Measurements from ENCODE around the gene UQCC5. TPM values are rescaled to one million over a fixed set of nuclear protein-coding genes. Genes with fewer than 3 reads are reported as not detected.

Gene UQCC5
- total and polyA plus RNA-seq, 2 experiments from 2014 or later: 0.32 to 64.2 TPM

GRCh38 chr3:52507359-52507758 is 29.0 kb upstream of the UQCC5 start:
- H3K4me3 ChIP-seq: no peak overlapping the region
- no peaks in the 10 kb centered on the region for H3K27me3 ChIP-seq (replicated peaks; ENCODE audit: insufficient read depth)
- H3K4me1 ChIP-seq (ENCODE audit: insufficient read depth): no peaks in the 10 kb centered on the region
- H4K20me1 ChIP-seq (ENCODE audit: insufficient read depth): no peaks in the 10 kb centered on the region
- no peaks in the 10 kb centered on the region for H3F3A ChIP-seq (ENCODE audit: insufficient read depth)
- no peaks in the 10 kb centered on the region for H3K36me3 ChIP-seq (ENCODE audit: low read depth)
- H3K27ac ChIP-seq: no peak overlapping the region
- WGBS, 2 experiments (ENCODE audit: low coverage in 1 of 2, low lambda C conversion rate in 2 of 2, missing lambda C conversion rate in 2 of 2): 70% methylated on average over 5 of the region's 5 CpGs
- in situ Hi-C loops (cut with MboI): no loop called here
- H3K9me3 ChIP-seq (ENCODE audit: low read depth): no peaks in the 10 kb centered on the region
- TF ChIP-seq EZH2 (IDR thresholded peaks at IDR 0.05; ENCODE audit: insufficient read depth, poor library complexity, severe bottlenecking): no peak
- TF ChIP-seq EZH2phosphoT487 (IDR thresholded peaks at IDR 0.05; ENCODE audit: insufficient read depth, low read depth): no peak
- no peaks in the 10 kb centered on the region for H3K9me2 ChIP-seq (ENCODE audit: insufficient read depth)
- H3K79me2 ChIP-seq (ENCODE audit: insufficient read depth): no peaks in the 10 kb centered on the region
- no peak overlapping the region for H3K9ac ChIP-seq
- no peak for DNase-seq
- no peak overlapping the region for H2AFZ ChIP-seq
- no peak overlapping the region for H3K4me2 ChIP-seq (ENCODE audit: unreplicated experiment)

DNA sequence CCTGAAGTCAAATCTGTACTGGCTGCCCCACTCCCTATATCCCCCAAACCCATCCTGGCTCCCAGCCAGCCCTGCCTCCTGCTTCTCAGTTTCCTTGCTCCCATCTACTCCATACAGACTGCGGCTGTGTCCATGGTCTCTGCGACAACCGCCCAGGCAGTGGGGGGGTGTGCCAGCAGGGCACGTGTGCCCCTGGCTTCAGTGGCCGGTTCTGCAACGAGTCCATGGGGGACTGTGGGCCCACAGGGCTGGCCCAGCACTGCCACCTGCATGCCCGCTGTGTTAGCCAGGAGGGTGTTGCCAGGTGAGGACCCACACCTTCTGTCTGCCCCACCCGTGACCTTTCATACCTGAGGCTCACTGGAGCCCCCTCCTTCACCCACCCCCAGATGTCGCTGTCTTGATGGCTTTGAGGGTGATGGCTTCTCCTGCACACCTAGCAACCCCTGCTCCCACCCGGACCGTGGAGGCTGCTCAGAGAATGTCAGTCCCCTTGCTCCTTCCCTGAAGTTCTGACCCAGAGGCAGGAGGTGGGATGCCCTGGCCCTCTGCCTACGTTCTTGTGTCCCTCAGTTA is 26.6 kb upstream of the UQCC5 start:
- in situ Hi-C loops (cut with MboI): no loop called here
- Histone ChIP-seq H3K4me3 (no peak overlapping the region), H3K4me1 (ENCODE audit: insufficient read depth) (no peaks in the 10 kb centered on the region), H3K27ac (no peak overlapping the region), H3K9me3 (ENCODE audit: low read depth) (no peaks in the 10 kb centered on the region), H2AFZ (no peak overlapping the region), H3K36me3 (ENCODE audit: low read depth) (no peaks in the 10 kb centered on the region), H3K27me3 (replicated peaks; ENCODE audit: insufficient read depth) (no peaks in the 10 kb centered on the region; the same call in 1 of the 2 replicates), H3K79me2 (ENCODE audit: insufficient read depth) (no peaks in the 10 kb centered on the region), H4K20me1 (ENCODE audit: insufficient read depth) (no peaks in the 10 kb centered on the region), H3K4me2 (ENCODE audit: unreplicated experiment) (no peak overlapping the region), H3F3A (ENCODE audit: insufficient read depth) (no peaks in the 10 kb centered on the region), H3K9ac (no peak overlapping the region), H3K9me2 (ENCODE audit: insufficient read depth) (no peaks in the 10 kb centered on the region)
- 29 to 32% methylated on average over 12 of the region's 12 CpGs for WGBS, 2 experiments (ENCODE audit: low coverage in 1 of 2, low lambda C conversion rate in 2 of 2, missing lambda C conversion rate in 2 of 2)
- no peak for DNase-seq
- TF ChIP-seq EZH2 (IDR thresholded peaks at IDR 0.05; ENCODE audit: insufficient read depth, poor library complexity, severe bottlenecking) (no peak), EZH2phosphoT487 (IDR thresholded peaks at IDR 0.05; ENCODE audit: insufficient read depth, low read depth) (no peak)

DNA sequence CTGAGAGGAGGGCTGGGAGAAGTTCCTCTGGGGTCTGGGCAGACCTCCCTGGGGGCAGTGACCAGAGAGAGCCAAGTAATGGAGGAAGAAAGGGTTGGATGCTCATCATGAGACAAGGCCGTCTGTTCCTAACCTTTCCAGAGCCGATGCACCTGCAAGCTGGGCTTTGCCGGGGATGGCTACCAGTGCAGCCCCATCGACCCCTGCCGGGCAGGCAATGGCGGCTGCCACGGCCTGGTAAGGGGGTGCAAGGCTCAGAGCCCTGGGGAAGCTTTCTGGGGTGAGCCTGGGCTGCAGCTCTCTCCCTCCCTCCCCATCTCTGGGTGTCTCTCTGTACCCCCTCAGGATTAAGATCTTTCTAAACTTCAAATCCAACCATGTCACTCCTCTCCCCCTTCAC is 24.9 kb upstream of the UQCC5 start:
- no peaks in the 10 kb centered on the region; the same call in 1 of the 2 replicates for H3K27me3 ChIP-seq (replicated peaks; ENCODE audit: insufficient read depth)
- H3K9me3 ChIP-seq (ENCODE audit: low read depth): no peaks in the 10 kb centered on the region
- no peak for TF ChIP-seq EZH2 (IDR thresholded peaks at IDR 0.05; ENCODE audit: insufficient read depth, poor library complexity, severe bottlenecking)
- no peak for TF ChIP-seq EZH2phosphoT487 (IDR thresholded peaks at IDR 0.05; ENCODE audit: insufficient read depth, low read depth)
- no peaks in the 10 kb centered on the region for H3K9me2 ChIP-seq (ENCODE audit: insufficient read depth)
- no peak overlapping the region for H3K4me2 ChIP-seq (ENCODE audit: unreplicated experiment)
- no peak overlapping the region for H3K9ac ChIP-seq
- H2AFZ ChIP-seq: no peak overlapping the region
- H3F3A ChIP-seq (ENCODE audit: insufficient read depth): no peaks in the 10 kb centered on the region
- H4K20me1 ChIP-seq (ENCODE audit: insufficient read depth): no peaks in the 10 kb centered on the region
- H3K27ac ChIP-seq: no peak overlapping the region
- 43 to 47% methylated on average over 7 of the region's 7 CpGs for WGBS, 2 experiments (ENCODE audit: low coverage in 1 of 2, low lambda C conversion rate in 2 of 2, missing lambda C conversion rate in 2 of 2)
- H3K4me3 ChIP-seq: no peak overlapping the region
- in situ Hi-C loops (cut with MboI): no loop called here
- H3K36me3 ChIP-seq (ENCODE audit: low read depth): no peaks in the 10 kb centered on the region
- no peak for DNase-seq
- no peaks in the 10 kb centered on the region for H3K4me1 ChIP-seq (ENCODE audit: insufficient read depth)
- H3K79me2 ChIP-seq (ENCODE audit: insufficient read depth): no peaks in the 10 kb centered on the region

DNA sequence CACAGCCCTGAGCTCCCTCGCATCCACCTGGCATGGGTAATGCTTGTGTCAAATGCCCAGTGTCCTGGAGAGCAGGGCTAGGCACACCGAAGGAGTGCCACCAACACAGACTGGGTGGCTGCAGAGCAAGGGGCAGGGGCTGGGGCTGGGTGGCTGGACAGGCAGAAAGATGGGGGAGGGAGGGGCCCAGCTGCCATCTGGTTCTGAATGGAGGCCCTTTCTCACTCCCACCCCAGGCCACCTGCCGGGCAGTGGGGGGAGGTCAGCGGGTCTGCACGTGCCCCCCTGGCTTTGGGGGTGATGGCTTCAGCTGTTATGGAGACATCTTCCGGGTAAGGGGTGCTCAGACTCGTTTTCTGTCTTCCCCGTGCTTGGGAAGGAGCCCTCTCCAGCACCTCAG is 24.3 kb upstream of the UQCC5 start:
- H3F3A ChIP-seq (ENCODE audit: insufficient read depth): no peaks in the 10 kb centered on the region
- no peaks in the 10 kb centered on the region for H3K79me2 ChIP-seq (ENCODE audit: insufficient read depth)
- no peak overlapping the region for H2AFZ ChIP-seq
- H3K27me3 ChIP-seq (replicated peaks; ENCODE audit: insufficient read depth): no peaks in the 10 kb centered on the region; the same call in 1 of the 2 replicates
- no peak overlapping the region for H3K4me2 ChIP-seq (ENCODE audit: unreplicated experiment)
- H3K4me3 ChIP-seq: no peak overlapping the region
- WGBS, 2 experiments (ENCODE audit: low coverage in 1 of 2, low lambda C conversion rate in 2 of 2, missing lambda C conversion rate in 2 of 2): 40 to 47% methylated on average over 8 of the region's 8 CpGs
- H3K9me3 ChIP-seq (ENCODE audit: low read depth): no peaks in the 10 kb centered on the region
- no peaks in the 10 kb centered on the region for H3K36me3 ChIP-seq (ENCODE audit: low read depth)
- TF ChIP-seq EZH2phosphoT487 (IDR thresholded peaks at IDR 0.05; ENCODE audit: insufficient read depth, low read depth) (no peak), EZH2 (IDR thresholded peaks at IDR 0.05; ENCODE audit: insufficient read depth, poor library complexity, severe bottlenecking) (no peak)
- no peaks in the 10 kb centered on the region for H3K4me1 ChIP-seq (ENCODE audit: insufficient read depth)
- in situ Hi-C loops (cut with MboI): no loop called here
- no peak overlapping the region for H3K9ac ChIP-seq
- no peak for DNase-seq
- H4K20me1 ChIP-seq (ENCODE audit: insufficient read depth): no peaks in the 10 kb centered on the region
- H3K9me2 ChIP-seq (ENCODE audit: insufficient read depth): no peaks in the 10 kb centered on the region
- no peak overlapping the region for H3K27ac ChIP-seq
